Tibial nerve (tissue), 3 donors: ENCODE results near the gene LINC00305.

Source experiments
- POLR2A ChIP-seq, 2 donors: fragments of 450-650 bp; IDR thresholded peaks; one replicate each; pipeline ENCODE4 v1.6.1; 2017; ENCODE audit warnings: antibody characterized with exemption in 2 of 2, mild to moderate bottlenecking in 2 of 2, moderate library complexity in 2 of 2
- TF ChIP-seq, protein P1 (sequence below), 5 experiments: fragments of 200-600 bp in 3 of 5; fragments of 450-650 bp in 2 of 5; sonication (generic) in 3 of 5; IDR thresholded peaks; one replicate each; pipeline ENCODE4 v1.5.1; 2016 to 2019; ENCODE audit warnings: antibody characterized with exemption in 5 of 5, mild to moderate bottlenecking in 3 of 5, moderate library complexity in 2 of 5

DNA sequence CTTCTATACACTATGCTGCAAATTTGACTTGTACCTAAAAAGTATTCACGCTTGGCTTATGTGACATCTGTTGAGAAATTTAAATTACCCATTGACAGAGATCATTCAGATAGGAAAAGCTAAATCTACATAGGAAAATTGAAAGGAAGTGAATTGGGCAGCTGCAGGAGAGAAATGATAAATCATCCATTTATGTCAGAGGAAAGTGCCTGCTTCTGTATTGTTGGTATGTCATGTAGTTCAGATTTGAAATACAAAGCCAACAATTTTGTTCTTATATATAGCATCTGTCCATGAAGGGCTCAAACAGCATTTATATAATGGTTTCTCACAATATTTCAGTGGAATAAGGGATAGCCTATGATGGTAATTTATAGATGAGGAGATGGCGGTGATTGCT lies 17.6 kb downstream of the LINC00305 start:
- TF ChIP-seq, protein P1, sequence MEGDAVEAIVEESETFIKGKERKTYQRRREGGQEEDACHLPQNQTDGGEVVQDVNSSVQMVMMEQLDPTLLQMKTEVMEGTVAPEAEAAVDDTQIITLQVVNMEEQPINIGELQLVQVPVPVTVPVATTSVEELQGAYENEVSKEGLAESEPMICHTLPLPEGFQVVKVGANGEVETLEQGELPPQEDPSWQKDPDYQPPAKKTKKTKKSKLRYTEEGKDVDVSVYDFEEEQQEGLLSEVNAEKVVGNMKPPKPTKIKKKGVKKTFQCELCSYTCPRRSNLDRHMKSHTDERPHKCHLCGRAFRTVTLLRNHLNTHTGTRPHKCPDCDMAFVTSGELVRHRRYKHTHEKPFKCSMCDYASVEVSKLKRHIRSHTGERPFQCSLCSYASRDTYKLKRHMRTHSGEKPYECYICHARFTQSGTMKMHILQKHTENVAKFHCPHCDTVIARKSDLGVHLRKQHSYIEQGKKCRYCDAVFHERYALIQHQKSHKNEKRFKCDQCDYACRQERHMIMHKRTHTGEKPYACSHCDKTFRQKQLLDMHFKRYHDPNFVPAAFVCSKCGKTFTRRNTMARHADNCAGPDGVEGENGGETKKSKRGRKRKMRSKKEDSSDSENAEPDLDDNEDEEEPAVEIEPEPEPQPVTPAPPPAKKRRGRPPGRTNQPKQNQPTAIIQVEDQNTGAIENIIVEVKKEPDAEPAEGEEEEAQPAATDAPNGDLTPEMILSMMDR (IDR thresholded peaks at IDR 0.05) = no peak
- TF ChIP-seq POLR2A (IDR thresholded peaks at IDR 0.05) = no peak
